AG09319 (cell line): Measurements from ENCODE around the gene ARHGAP10.

Experiments
- DNase-seq: peaks from one replicate; pipeline ENCODE4 v3.0.0-alpha.2; 2010; ENCODE audit warnings: low read depth; ENCODE audit errors: extremely low read depth
- CTCF ChIP-seq: IDR thresholded peaks from 2 replicates; pipeline ENCODE4 v1.5.1; 2011; ENCODE audit warnings: low read depth, mild to moderate bottlenecking, inconsistent platforms, low read length, moderate library complexity

ARHGAP10 gene

GRCh38 chr4:147693218-147693617, 38.7 kb upstream of the ARHGAP10 start:
- TF ChIP-seq CTCF = no peak
- DNase-seq = no peak

GRCh38 chr4:147696866-147697265, 35.0 kb upstream of the ARHGAP10 start:
- DNase-seq = no peak
- TF ChIP-seq CTCF = no peak

GRCh38 chr4:147704846-147705245, 27.0 kb upstream of the ARHGAP10 start:
- DNase-seq = no peak
- TF ChIP-seq CTCF = no peak

- peak; percentile 88 for TF ChIP-seq CTCF
- no peak for DNase-seq
Observed at GRCh38 chr4:147707892-147708672, 23.8 kb upstream of the ARHGAP10 start.

- DNase-seq = no peak
- TF ChIP-seq CTCF = no peak
Observed at GRCh38 chr4:147709999-147710398, 21.9 kb upstream of the ARHGAP10 start.

GRCh38 chr4:147714575-147715401, 17.1 kb upstream of the ARHGAP10 start:
- DNase-seq = no peak
- no peak for TF ChIP-seq CTCF

GRCh38 chr4:147717878-147718277, 14.0 kb upstream of the ARHGAP10 start:
- no peak for DNase-seq
- TF ChIP-seq CTCF = no peak
